Measurements from ENCODE around the gene ATP2A1. TPM values are rescaled to one million over a fixed set of nuclear protein-coding genes. Genes with fewer than 3 reads are reported as not detected.

Gene ATP2A1
- total RNA-seq, 1 donor from 2014 or later: 4.5 TPM

DNA sequence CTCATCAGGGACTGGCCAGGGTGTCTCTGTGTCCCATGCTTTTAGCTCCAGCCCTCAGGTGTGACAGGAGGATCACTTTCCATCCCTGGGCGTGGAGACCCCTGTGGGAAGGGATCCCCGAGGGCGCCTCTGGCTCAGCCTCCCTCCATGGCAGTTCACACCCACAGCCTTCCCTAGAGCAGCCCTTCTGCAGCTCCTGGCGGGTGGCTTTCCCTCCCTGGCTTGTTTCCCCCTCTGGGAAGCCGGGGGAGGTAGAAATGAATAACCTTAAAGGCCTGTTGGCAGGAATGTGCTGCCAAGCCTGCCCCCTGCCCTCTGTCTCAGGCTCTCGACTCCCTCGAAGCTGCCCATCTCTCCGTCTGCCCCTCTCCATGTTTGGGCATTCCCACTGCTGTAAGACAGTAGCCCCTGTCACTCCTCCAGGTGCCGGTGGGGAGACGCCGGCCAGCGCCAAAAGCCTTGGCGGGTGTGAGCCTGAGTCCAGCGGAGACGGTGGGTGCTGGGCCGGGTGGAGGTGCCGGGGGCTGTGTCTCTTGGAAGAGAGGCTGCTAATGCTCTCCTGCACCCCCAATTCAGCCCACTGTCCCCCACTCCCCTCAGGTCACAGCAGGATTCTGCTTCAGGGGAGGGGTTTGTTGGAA is 2.1 kb upstream of the ATP2A1 start:
- Mint-ChIP-seq H3K4me1 (ENCODE audit: low read depth, unreplicated experiment) (peaks cover 9% of the 10 kb centered on the region), H3K27me3 (ENCODE audit: unreplicated experiment) (peaks cover 10% of the 10 kb centered on the region), H3K36me3 (ENCODE audit: unreplicated experiment) (no peaks in the 10 kb centered on the region), H3K27ac (ENCODE audit: unreplicated experiment) (no peak overlapping the region), H3K9me3 (ENCODE audit: unreplicated experiment) (peaks cover 3% of the 10 kb centered on the region), H3K4me3 (ENCODE audit: unreplicated experiment) (no peak overlapping the region)
- DNase-seq: no peak
- TF ChIP-seq CTCF (IDR thresholded peaks at IDR 0.05; ENCODE audit: partially characterized antibody, unreplicated experiment): no peak

DNA sequence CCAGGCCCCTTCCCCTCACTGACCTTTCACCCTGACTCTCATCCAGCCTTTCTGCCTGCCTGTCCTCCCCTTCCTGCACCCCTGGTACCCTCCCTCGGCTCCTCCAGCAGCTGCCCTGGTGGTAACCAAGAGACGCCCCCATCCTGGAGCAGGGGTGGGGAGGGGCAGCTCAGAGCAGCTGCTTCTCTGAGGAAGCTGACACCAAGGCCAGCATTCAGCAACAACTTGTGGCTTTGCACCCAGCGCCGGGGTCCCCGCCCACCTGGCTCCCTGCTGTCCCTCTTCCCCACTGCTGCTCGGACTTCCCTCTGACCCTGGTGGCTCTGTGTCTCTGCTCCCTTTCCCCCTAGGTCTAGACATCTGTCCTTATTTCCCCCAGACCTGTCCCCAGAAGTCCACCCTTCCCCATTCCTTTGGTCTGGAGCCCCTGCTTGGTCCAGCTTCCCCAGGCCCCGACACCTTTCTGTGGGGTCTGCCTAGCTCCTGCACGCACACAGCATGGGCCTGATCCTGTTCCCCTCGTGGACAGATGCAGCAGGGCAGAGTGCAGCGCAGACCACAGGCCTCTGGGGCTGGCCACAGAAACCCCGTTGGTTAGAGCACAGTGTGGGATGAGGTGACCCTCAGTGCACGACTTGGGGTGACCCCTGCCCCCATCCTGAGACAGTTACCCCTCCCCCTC is 1.2 kb upstream of the ATP2A1 start:
- DNase-seq: no peak
- H3K36me3 Mint-ChIP-seq (ENCODE audit: unreplicated experiment): no peaks in the 10 kb centered on the region
- H3K9me3 Mint-ChIP-seq (ENCODE audit: unreplicated experiment): peaks cover 6% of the 10 kb centered on the region
- peak overlapping the region; percentile 52 for H3K27ac Mint-ChIP-seq (ENCODE audit: unreplicated experiment)
- no peak for TF ChIP-seq CTCF (IDR thresholded peaks at IDR 0.05; ENCODE audit: partially characterized antibody, unreplicated experiment)
- H3K4me1 Mint-ChIP-seq (ENCODE audit: low read depth, unreplicated experiment): peaks cover 10% of the 10 kb centered on the region
- peaks cover 12% of the 10 kb centered on the region for H3K27me3 Mint-ChIP-seq (ENCODE audit: unreplicated experiment)
- H3K4me3 Mint-ChIP-seq (ENCODE audit: unreplicated experiment): no peak overlapping the region

DNA sequence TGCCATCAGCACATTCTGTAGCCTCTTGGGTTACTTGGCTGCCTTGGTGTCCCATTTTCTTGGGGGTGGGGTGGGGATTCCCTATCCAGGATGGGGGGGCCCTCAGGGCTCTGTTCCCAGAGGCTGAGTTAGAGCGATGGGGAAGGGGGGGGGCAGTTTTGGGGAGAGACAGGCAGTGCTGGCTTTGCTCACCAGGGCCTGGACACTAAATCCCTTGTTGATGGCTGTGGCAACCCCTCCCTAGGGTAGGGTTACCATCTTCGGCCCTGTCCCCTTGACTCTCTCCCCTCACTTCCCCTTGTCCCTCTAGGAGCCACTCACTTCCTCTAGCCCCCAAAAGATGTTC is 660 bp upstream of the ATP2A1 start:
- Mint-ChIP-seq H3K9me3 (ENCODE audit: unreplicated experiment) (peaks cover 7% of the 10 kb centered on the region), H3K27me3 (ENCODE audit: unreplicated experiment) (peaks cover 14% of the 10 kb centered on the region), H3K27ac (ENCODE audit: unreplicated experiment) (no peak overlapping the region), H3K4me3 (ENCODE audit: unreplicated experiment) (no peak overlapping the region), H3K4me1 (ENCODE audit: low read depth, unreplicated experiment) (peaks cover 11% of the 10 kb centered on the region), H3K36me3 (ENCODE audit: unreplicated experiment) (no peaks in the 10 kb centered on the region)
- DNase-seq: no peak
- TF ChIP-seq CTCF (IDR thresholded peaks at IDR 0.05; ENCODE audit: partially characterized antibody, unreplicated experiment): no peak

- peak overlapping the region; percentile 93 for H3K4me3 Mint-ChIP-seq (ENCODE audit: unreplicated experiment)
- H3K27ac Mint-ChIP-seq (ENCODE audit: unreplicated experiment): peak overlapping the region; percentile 62
- peaks cover 7% of the 10 kb centered on the region for H3K9me3 Mint-ChIP-seq (ENCODE audit: unreplicated experiment)
- no peaks in the 10 kb centered on the region for H3K36me3 Mint-ChIP-seq (ENCODE audit: unreplicated experiment)
- TF ChIP-seq CTCF (IDR thresholded peaks at IDR 0.05; ENCODE audit: partially characterized antibody, unreplicated experiment): no peak
- H3K4me1 Mint-ChIP-seq (ENCODE audit: low read depth, unreplicated experiment): peaks cover 11% of the 10 kb centered on the region
- peaks cover 14% of the 10 kb centered on the region for H3K27me3 Mint-ChIP-seq (ENCODE audit: unreplicated experiment)
- peak; percentile 62 for DNase-seq
Observed at GRCh38 chr16:28879261-28879840, 1.1 kb downstream of the ATP2A1 start.

Data from glutamatergic neuron (in vitro differentiated cells).